Urinary bladder (tissue), 4 donors: ENCODE data around the gene SERPINA10. TPM values are rescaled to one million over a fixed set of nuclear protein-coding genes. Genes with fewer than 3 reads are reported as not detected.

ENCODE experiments used
- DNase-seq: peaks from one replicate; pipeline ENCODE4 v3.0.0-alpha.2; 2015; ENCODE audit errors: extremely low spot score
- H3K27ac ChIP-seq: one replicate; pipeline ENCODE4 v1.5.1; 2013; ENCODE audit warnings: low read depth, mild to moderate bottlenecking, moderate library complexity
- H3K36me3 ChIP-seq: one replicate; pipeline ENCODE4 v1.6.1; 2013; ENCODE audit warnings: mild to moderate bottlenecking, moderate library complexity; ENCODE audit not compliant: insufficient read depth
- H3K4me1 ChIP-seq: one replicate; pipeline ENCODE4 v1.6.1; 2013; ENCODE audit warnings: mild to moderate bottlenecking, moderate library complexity; ENCODE audit not compliant: insufficient read depth
- H3K4me3 ChIP-seq: one replicate; pipeline ENCODE4 v1.5.1; 2013; ENCODE audit warnings: low read depth, low read length
- WGBS: extraction: QIAGEN DNeasy Blood & Tissue Kit; methylation state at CpG from one replicate; pipeline ENCODE4 v1.1.7; 2013; 5-methylcytosine and 5-hydroxymethylcytosine counted together
- polyA plus RNA-seq: library from polyadenylated mRNA; stranded (reverse); fragments of 200-250 nt; gene quantifications from one replicate; pipeline ENCODE4 v1.2.3, GENCODE V29; 2013
- total RNA-seq: library from RNA; depleted of rRNA; stranded (reverse); fragments of >200 nt; gene quantifications from one replicate; pipeline ENCODE4 v1.2.3, GENCODE V29; 2014
- donor health status: healthy with polysubstance abuse.
- donor health status: healthy.

The SERPINA10 gene, protein sequence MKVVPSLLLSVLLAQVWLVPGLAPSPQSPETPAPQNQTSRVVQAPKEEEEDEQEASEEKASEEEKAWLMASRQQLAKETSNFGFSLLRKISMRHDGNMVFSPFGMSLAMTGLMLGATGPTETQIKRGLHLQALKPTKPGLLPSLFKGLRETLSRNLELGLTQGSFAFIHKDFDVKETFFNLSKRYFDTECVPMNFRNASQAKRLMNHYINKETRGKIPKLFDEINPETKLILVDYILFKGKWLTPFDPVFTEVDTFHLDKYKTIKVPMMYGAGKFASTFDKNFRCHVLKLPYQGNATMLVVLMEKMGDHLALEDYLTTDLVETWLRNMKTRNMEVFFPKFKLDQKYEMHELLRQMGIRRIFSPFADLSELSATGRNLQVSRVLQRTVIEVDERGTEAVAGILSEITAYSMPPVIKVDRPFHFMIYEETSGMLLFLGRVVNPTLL
- total RNA-seq (not detected), polyA plus RNA-seq (0.10 TPM)

DNA sequence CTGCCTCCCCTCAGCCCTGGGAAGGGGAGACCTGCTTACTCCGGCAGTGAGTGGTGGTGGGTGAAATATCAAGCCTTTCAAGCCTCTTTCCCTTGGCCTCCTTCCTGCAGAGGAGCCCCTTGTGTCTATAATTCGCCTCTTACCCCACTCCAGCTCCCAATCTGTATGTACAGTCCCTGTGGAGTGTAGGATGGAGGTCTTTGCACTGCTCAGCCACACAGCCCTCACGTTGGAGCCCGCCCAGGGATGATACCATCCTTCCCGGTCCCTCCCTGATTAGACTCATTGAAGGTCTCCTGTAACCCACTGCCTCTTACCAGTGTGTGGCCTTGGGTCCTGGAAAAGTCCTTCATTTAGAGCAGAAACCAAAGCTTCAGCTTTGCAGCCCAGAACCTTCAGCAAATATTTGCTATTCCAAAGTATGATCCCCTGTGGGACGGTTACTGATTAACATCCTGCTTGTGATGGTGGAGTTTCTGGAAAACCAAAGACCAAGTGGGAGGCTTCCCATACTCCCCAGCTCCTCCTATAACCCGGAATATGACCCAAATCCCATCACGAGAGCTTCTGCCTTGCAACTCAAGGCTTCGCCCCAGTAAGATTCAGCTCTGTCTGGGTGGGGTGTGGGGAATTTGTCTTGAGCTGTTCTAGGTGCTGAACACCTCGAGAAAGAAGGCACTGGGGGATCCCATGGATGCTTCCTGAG, at the start of gene SERPINA10:
SERPINA10 (minus strand) TSS at position 397 of the 706 bp plus-strand sequence. CDS start 2,675 bp downstream, outside the sequence.
- WGBS: 70% methylated on average over 10 of the region's 10 CpGs
- H3K4me3 ChIP-seq: no peak within 1 kb of the TSS
- H3K36me3 ChIP-seq: no peaks in the 10 kb centered on the region
- no peak for DNase-seq
- H3K4me1 ChIP-seq: no peaks in the 10 kb centered on the region
- no peak within 1 kb of the TSS for H3K27ac ChIP-seq

DNA sequence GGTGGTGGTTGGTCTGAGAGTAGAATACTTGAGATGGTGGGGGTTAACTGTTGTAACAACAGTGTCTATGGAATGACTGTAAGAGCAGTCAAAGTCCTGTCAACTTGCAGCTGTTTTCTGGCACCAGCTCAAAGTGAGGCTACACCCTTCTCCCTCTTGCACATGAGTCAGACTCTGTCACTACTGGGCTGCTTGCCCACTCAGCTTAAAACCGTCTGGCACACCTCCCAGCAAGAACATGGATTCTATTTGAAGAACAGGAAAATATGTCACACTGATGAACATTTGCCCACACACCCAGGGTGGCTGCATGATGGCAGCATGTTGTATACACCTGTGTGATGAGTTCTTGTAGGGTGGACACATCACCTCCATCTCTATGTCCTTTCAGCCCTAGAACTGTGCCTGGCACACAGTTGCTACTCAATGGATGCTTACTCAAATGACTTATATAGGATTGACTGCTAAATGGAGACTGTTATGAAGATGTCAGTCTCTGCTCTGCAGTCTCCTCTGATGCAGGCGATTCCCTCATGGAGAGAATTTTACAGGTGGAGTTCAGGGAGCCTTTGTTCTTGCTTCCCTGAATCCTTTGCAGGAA, 49.4 kb upstream of the SERPINA10 start:
- 33% methylated on average over 2 of the region's 2 CpGs for WGBS
- no peaks in the 10 kb centered on the region for H3K4me1 ChIP-seq
- H3K27ac ChIP-seq: no peak overlapping the region
- no peak overlapping the region for H3K4me3 ChIP-seq
- DNase-seq: peak; percentile 83
- no peaks in the 10 kb centered on the region for H3K36me3 ChIP-seq

DNA sequence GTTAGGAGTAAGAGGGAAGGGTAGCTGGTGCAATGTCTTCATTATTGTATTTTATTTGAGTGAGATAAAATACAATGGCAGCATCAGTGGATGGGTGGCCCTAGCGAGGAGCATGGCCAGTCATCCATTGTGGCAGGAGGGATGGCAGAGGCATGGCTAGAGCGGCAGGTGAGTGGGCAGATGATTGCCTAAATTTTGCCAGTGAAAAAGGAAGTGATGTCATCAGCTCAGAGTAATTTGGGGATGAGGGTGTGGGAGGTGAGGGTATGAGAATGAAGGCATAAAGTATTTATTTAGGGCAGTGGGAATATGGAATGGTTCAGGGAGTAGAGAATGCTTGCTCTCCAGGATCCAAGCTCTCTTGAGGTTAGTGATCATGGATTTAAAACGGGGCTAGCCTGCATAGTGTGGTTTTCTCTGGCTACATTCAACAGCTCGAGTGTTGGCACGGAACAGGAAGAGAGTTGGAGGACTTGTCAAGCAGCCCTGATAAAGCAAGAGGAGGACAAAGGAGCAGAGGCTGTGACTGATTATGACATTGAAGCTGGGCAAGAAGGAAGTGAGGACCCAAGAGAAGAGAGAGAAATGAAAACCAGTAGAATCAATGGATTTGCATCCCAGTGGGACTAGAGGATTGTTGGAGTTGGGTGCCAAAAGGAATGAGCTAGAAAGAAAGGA, 48.7 kb upstream of the SERPINA10 start:
- Histone ChIP-seq H3K36me3 (no peaks in the 10 kb centered on the region), H3K4me3 (no peak overlapping the region), H3K4me1 (no peaks in the 10 kb centered on the region), H3K27ac (no peak overlapping the region)
- DNase-seq: no peak
- WGBS: 50% methylated on average over 5 of the region's 5 CpGs

DNA sequence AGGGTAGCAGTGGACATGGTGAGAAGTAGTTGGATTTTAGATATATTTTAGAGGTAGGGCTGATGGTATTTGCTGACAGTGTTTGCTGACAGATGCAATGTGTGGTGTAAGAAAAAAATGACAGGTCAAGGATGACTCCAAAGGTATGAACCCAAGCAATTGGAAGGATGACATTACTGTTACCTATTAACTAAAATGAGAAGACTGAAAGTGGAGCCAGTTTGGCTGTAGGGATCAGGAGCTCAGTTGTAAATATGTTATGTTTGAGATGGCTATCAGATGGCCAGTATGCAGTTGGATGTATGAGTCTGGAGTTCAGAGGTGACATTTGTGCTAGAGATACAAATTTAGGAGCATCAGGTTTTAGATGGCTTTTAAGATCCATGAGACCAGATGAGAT, 47.5 kb upstream of the SERPINA10 start:
- DNase-seq: no peak
- H3K27ac ChIP-seq: no peak overlapping the region
- no peak overlapping the region for H3K4me3 ChIP-seq
- H3K4me1 ChIP-seq: no peaks in the 10 kb centered on the region
- no peaks in the 10 kb centered on the region for H3K36me3 ChIP-seq

DNA sequence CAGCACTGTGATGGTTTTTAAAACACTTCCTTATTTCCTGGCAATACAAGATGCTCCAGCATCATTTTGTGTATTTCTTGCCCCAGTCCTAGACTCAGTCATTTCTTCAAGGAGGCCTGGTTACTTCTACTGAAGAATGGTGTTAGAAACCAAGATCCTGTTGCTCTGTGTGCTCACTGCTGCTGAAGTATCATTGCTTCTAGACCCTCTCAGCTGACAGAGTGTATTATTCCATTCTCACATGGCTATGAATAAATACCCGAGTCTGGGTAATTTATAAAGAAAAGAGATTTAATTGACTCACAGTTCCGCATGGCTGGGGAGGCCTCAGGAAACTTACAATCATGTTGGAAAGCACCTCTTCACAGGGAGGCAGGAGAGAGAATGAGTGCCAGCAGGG, 45.0 kb upstream of the SERPINA10 start:
- WGBS: 85% methylated on average over 2 of the region's 2 CpGs
- no peaks in the 10 kb centered on the region for H3K36me3 ChIP-seq
- no peaks in the 10 kb centered on the region for H3K4me1 ChIP-seq
- no peak overlapping the region for H3K4me3 ChIP-seq
- DNase-seq: no peak
- H3K27ac ChIP-seq: no peak overlapping the region

DNA sequence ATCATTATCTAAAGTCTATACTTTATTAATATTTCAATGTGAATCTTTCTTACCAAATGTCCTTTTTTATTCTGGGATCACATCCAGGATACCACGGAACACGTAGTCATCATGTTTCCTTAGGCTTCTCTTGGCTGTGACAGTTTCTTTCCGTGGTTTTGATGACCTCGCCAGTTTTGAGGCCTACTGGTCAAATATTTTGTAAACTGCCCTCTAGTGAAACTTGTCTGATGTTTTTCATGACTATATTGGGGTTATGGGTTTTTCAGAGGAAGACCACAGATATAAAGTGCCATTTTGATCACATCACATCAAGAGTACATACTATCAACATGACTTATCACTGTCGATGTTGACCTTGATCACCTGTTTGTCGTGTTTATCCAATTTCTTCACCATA, 44.2 kb upstream of the SERPINA10 start:
- H3K4me3 ChIP-seq: no peak overlapping the region
- H3K4me1 ChIP-seq: no peaks in the 10 kb centered on the region
- WGBS: 79% methylated on average over 6 of the region's 6 CpGs
- no peaks in the 10 kb centered on the region for H3K36me3 ChIP-seq
- no peak for DNase-seq
- no peak overlapping the region for H3K27ac ChIP-seq

DNA sequence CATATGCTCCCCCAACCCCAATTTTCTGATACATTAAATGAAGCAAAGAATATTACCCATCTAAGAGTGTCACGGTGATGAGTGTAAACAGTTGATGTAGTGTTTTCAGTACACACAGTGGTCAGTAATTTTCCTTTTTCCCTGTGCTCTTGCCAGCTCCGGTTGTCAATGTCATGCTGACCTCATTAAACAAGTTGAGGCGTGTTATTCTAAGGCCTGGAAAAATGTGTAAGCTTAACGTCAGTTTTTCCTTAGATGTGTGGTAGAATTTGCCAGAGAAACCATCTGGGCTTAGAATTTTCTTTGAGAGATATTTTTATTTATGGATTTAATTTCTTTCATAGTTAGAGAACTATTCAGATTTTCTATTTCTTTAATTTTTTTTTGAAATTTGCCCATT, 41.8 kb upstream of the SERPINA10 start:
- DNase-seq: no peak
- 67% methylated on average over 4 of the region's 4 CpGs for WGBS
- Histone ChIP-seq H3K36me3 (no peaks in the 10 kb centered on the region), H3K27ac (no peak overlapping the region), H3K4me3 (no peak overlapping the region), H3K4me1 (no peaks in the 10 kb centered on the region)

DNA sequence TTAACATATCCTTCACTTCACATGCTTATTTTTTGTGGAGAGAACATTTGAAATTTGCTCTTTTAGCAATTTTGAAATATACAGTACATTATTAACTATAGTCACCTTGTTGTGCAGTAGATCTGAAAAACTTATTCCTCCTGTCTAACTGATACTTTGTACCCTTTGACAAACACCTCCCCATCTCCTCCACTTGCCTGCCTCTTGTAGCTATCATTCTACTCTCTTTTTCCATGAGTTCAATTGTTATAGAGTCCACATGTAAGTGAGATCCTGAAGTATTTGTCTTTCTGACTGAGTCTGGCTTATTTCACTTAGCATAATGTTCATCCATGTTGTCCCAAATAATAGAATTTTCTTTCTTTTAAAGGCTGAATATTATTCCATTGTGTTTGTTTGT, 39.5 kb upstream of the SERPINA10 start:
- no peak for DNase-seq
- H3K4me3 ChIP-seq: no peak overlapping the region
- no peaks in the 10 kb centered on the region for H3K4me1 ChIP-seq
- H3K36me3 ChIP-seq: no peaks in the 10 kb centered on the region
- no peak overlapping the region for H3K27ac ChIP-seq

DNA sequence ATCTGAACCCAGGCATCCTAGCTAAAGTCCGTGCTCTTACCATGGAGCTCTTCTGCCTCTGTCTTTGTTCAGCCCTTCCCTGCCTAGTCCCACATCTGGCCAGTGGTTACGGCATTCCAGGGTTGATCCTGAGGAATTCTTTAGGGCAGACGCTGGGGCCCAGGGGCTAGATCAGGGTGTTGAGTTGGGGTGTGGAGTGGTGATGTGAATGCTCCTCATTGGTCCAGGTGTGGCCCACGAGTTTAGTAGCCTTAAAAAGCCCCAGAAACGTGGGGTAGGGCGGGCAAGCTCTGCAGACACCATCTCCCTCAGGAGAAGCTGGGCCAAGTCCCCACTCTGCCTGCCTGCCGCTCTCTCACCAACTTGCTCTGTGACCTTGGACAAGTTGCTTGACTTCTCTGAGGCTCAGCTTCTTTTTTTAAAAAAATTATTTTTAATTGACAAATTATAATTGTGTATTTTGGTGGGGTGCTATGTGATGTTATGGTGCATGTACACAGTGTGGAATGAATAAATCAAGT, 39.1 kb upstream of the SERPINA10 start:
- Histone ChIP-seq H3K27ac (no peak overlapping the region), H3K36me3 (no peaks in the 10 kb centered on the region), H3K4me1 (no peaks in the 10 kb centered on the region), H3K4me3 (no peak overlapping the region)
- 58% methylated on average over 7 of the region's 7 CpGs for WGBS
- DNase-seq: no peak

DNA sequence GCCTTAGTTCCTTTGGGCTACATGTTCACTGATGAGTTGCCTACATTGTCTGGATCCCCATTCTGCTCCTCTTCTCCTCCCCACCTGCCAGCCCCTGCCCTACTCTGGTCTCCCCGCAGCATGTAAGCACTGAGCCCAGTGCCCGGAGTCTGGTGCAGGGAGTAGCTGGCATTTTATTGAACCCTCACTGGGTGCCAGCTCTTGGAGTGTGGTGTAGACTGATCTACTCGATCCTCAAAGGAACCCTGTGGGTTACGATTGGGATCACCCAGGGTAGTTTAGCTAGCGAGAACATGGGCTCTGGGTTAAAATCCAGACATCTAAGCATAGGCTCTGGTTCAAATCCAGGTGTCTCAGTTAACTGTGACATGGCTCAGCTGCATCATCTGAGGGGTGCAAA, 38.4 kb upstream of the SERPINA10 start:
- DNase-seq: no peak
- Histone ChIP-seq H3K4me3 (no peak overlapping the region), H3K27ac (no peak overlapping the region), H3K36me3 (no peaks in the 10 kb centered on the region), H3K4me1 (no peaks in the 10 kb centered on the region)
- 93% methylated on average over 5 of the region's 5 CpGs for WGBS

DNA sequence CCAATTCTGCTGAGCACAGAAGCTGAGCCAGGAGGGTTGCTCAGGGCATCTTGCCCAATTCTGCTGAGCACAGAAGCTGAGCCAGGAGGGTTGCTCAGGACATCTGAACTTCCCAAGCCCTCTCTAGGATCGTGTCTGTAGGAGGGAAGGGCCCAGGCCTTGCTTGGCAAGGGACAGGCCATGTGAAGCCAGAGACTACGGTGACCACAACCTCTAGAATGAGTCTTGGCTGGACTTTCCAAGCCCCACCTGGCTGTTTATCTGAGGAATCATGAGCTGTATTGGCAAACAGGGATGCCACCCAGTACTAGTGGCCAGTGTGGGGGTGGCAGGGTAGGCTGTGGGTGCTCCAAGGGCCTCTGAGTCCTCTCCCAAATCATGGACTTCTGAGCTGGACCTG, 37.8 kb upstream of the SERPINA10 start:
- H3K36me3 ChIP-seq: no peaks in the 10 kb centered on the region
- WGBS: 48% methylated on average over 2 of the region's 2 CpGs
- no peak overlapping the region for H3K4me3 ChIP-seq
- no peaks in the 10 kb centered on the region for H3K4me1 ChIP-seq
- no peak for DNase-seq
- H3K27ac ChIP-seq: no peak overlapping the region

DNA sequence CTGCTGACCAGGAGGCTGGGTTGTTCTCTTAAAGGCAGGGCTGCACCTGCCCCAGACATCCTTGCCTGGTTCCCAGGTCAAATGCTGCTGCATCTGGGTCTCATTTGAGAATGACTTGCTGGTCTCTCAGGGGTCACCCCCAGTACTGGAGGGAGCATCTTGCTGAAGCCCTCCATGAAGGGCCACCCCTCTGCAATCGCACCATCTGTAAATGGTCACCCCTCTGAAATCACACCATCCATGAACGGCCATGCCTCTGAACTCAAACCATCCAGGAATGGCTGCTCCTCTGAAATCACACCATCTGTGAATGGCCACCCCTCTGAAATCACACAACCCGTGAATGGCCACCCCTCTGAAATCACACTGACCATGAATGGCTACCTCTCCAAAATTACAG, 37.4 kb upstream of the SERPINA10 start:
- no peak for DNase-seq
- H3K27ac ChIP-seq: no peak overlapping the region
- H3K4me1 ChIP-seq: no peaks in the 10 kb centered on the region
- 80% methylated on average over 3 of the region's 3 CpGs for WGBS
- no peak overlapping the region for H3K4me3 ChIP-seq
- no peaks in the 10 kb centered on the region for H3K36me3 ChIP-seq

DNA sequence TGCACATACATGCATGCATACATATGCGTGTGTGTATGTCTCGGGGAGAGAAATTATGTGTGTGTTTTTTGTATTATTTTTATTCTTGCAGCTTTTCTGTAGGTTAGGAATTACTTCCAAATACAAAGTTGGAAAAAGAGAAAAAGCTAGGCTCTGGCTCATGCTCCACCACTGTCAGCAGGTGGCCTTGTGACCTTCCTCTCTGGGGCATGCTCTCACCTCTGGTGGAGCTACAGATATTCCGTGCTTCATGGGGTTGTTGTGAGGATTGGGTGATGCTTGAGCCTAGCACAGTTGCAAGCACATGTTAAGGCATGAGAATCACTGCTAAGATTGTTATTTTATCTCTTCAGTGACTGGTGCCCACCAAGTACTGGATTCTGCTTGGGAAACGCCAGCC, 36.8 kb upstream of the SERPINA10 start:
- DNase-seq: no peak
- 89% methylated on average over 4 of the region's 4 CpGs for WGBS
- Histone ChIP-seq H3K36me3 (no peaks in the 10 kb centered on the region), H3K4me1 (no peaks in the 10 kb centered on the region), H3K4me3 (no peak overlapping the region), H3K27ac (no peak overlapping the region)
